ENCODE data around the gene CCDC136. TPM values are rescaled to one million over a fixed set of nuclear protein-coding genes. Genes with fewer than 3 reads are reported as not detected.

The CCDC136 gene
- total RNA-seq, 1 experiment from 2014 or later = 1.1 TPM

- ChIA-PET CTCF (no interaction called here), POLR2A (no interaction called here)
- Histone ChIP-seq H3K27me3 (ENCODE audit: control insufficient read depth, insufficient read depth, low read length) (no peaks in the 10 kb centered on the region), H3K36me3 (ENCODE audit: control insufficient read depth, insufficient read depth, low read length) (peaks cover 21% of the 10 kb centered on the region), H3K9me3 (ENCODE audit: control insufficient read depth, insufficient read depth, low read depth, low read length) (no peaks in the 10 kb centered on the region), H3K4me1 (ENCODE audit: control insufficient read depth, insufficient read depth, low read length) (peaks cover 17% of the 10 kb centered on the region), H3K27ac (ENCODE audit: low read length) (no peak overlapping the region), H3K4me3 (ENCODE audit: low read depth in 2 of 2, low read length in 2 of 2) (no peak overlapping the region)
- in situ Hi-C loops (cut with HindIII; ENCODE audit: low pct_unique_long_range_greater_than_20kb, low sequenced_read_pairs) (no loop called here), intact Hi-C loops (cut with micrococcal nuclease; ENCODE audit: unreplicated experiment) (no loop called here)
- TF ChIP-seq TCF7L2 (IDR thresholded peaks at IDR 0.05; ENCODE audit: low read depth, low read length) (no peak), SIN3A (IDR thresholded peaks at IDR 0.05; ENCODE audit: borderline replicate concordance, insufficient read depth, low read depth, low read length) (no peak), POLR2AphosphoS5 (IDR thresholded peaks at IDR 0.05; ENCODE audit: low read depth, low read length) (no peak), CTCF (IDR thresholded peaks at IDR 0.05) (no peak)
- TF ChIP-seq, protein P1, sequence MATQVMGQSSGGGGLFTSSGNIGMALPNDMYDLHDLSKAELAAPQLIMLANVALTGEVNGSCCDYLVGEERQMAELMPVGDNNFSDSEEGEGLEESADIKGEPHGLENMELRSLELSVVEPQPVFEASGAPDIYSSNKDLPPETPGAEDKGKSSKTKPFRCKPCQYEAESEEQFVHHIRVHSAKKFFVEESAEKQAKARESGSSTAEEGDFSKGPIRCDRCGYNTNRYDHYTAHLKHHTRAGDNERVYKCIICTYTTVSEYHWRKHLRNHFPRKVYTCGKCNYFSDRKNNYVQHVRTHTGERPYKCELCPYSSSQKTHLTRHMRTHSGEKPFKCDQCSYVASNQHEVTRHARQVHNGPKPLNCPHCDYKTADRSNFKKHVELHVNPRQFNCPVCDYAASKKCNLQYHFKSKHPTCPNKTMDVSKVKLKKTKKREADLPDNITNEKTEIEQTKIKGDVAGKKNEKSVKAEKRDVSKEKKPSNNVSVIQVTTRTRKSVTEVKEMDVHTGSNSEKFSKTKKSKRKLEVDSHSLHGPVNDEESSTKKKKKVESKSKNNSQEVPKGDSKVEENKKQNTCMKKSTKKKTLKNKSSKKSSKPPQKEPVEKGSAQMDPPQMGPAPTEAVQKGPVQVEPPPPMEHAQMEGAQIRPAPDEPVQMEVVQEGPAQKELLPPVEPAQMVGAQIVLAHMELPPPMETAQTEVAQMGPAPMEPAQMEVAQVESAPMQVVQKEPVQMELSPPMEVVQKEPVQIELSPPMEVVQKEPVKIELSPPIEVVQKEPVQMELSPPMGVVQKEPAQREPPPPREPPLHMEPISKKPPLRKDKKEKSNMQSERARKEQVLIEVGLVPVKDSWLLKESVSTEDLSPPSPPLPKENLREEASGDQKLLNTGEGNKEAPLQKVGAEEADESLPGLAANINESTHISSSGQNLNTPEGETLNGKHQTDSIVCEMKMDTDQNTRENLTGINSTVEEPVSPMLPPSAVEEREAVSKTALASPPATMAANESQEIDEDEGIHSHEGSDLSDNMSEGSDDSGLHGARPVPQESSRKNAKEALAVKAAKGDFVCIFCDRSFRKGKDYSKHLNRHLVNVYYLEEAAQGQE (IDR thresholded peaks at IDR 0.05; ENCODE audit: insufficient read depth in 1 of 2, low read depth in 2 of 2, low read length in 1 of 2) = no peak
- BruUV-seq (replicated peaks) = no TSS peak
- DNase-seq (ENCODE audit: low read depth, low spot score) (no peak), ATAC-seq (no peak)
These were observed 46.1 kb upstream of the CCDC136 start for GRCh38 chr7:128745706-128746105.

GRCh38 chr7:128747327-128748079 is 44.3 kb upstream of the CCDC136 start:
- ChIA-PET CTCF (no interaction called here), POLR2A (no interaction called here)
- Histone ChIP-seq H3K4me3 (ENCODE audit: low read depth in 2 of 2, low read length in 2 of 2) (no peak overlapping the region), H3K4me1 (ENCODE audit: control insufficient read depth, insufficient read depth, low read length) (peaks cover 7% of the 10 kb centered on the region), H3K9me3 (ENCODE audit: control insufficient read depth, insufficient read depth, low read depth, low read length) (no peaks in the 10 kb centered on the region), H3K27ac (ENCODE audit: low read length) (no peak overlapping the region), H3K36me3 (ENCODE audit: control insufficient read depth, insufficient read depth, low read length) (peaks cover 21% of the 10 kb centered on the region), H3K27me3 (ENCODE audit: control insufficient read depth, insufficient read depth, low read length) (no peaks in the 10 kb centered on the region)
- no peak for DNase-seq (ENCODE audit: low read depth, low spot score)
- no TSS peak for BruUV-seq (replicated peaks)
- intact Hi-C loops (cut with micrococcal nuclease; ENCODE audit: unreplicated experiment) = no loop called here
- ATAC-seq = no peak
- TF ChIP-seq SIN3A (IDR thresholded peaks at IDR 0.05; ENCODE audit: borderline replicate concordance, insufficient read depth, low read depth, low read length) = no peak
- no peak for TF ChIP-seq POLR2AphosphoS5 (IDR thresholded peaks at IDR 0.05; ENCODE audit: low read depth, low read length)
- TF ChIP-seq CTCF (IDR thresholded peaks at IDR 0.05) = no peak
- no peak for TF ChIP-seq TCF7L2 (IDR thresholded peaks at IDR 0.05; ENCODE audit: low read depth, low read length)
- TF ChIP-seq, protein P1 (IDR thresholded peaks at IDR 0.05; ENCODE audit: insufficient read depth in 1 of 2, low read depth in 2 of 2, low read length in 1 of 2) = no peak
- in situ Hi-C loops (cut with HindIII; ENCODE audit: low pct_unique_long_range_greater_than_20kb, low sequenced_read_pairs) = no loop called here

Measured in Panc1 (cell line).